Medulla oblongata (tissue), 1 donor: Measurements from ENCODE around the gene ARID5B.

ENCODE experiments used
- DNase-seq: peaks from one replicate; pipeline ENCODE4 v3.0.0-alpha.2; 2015; ENCODE audit errors: extremely low spot score

The ARID5B gene

DNA sequence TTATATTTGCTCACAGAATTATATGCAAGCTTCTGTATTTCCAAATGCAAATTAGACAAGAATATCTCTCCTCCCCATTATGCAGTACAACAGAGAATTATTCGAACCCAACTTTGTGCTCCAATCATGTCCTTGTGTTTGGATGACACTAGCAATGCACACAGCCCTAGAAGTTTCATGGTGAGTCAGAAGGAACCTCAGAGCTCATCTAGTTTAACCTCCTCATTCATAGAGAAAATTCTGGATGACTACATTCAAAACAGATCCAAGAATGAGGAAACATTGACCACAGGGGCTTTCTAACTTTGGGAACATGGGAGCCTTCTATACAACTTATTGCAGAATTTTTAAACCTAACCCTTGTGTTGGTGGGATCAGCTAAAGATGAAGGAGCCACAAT lies 12.8 kb upstream of the ARID5B start:
- no peak for DNase-seq

DNA sequence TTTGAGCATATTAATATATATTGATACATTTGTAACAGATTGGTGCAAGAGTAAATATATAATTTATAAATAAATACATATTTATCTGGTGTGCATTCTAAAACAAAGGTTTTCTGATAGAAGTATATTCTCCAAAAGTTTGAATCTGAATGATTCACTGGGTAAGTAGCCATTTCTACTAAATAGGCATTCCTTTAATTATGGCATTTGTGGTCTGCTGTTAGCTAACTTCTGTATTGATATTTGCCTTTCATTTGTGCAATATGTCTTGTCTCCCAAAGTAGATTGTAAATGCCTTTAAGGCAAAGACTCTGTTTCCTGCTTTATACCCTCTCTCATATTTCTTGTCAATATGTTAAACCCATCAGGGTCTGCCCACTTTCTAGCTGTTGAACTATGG lies 11.1 kb upstream of the ARID5B start:
- no peak for DNase-seq

DNA sequence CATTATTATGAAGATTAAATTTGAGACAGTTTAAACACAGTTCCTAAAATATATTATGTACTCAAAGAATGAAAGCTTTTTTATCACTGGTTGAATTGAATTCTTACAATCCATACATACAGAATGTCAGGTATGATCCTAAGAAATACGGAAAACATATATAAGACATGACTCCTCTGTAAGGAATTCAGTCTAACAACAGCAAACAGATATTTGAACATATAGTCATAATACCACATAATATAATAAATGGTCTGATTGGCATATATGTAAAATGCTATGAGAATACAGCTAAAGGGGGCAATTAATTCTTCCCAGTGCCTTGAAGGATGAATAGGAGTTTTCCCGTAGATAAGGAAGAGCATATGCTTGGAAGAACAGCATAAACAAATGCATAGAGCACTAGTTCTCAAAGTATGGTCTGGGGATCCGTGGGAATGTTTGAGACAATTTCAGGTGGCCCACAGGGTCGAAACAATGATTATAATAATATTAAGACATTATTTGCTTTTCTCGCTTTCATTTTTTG lies 10.6 kb upstream of the ARID5B start:
- no peak for DNase-seq

GRCh38 chr10:61891906-61892585 lies 9.5 kb upstream of the ARID5B start:
- no peak for DNase-seq

GRCh38 chr10:61892961-61893360 lies 8.5 kb upstream of the ARID5B start:
- DNase-seq = no peak

DNA sequence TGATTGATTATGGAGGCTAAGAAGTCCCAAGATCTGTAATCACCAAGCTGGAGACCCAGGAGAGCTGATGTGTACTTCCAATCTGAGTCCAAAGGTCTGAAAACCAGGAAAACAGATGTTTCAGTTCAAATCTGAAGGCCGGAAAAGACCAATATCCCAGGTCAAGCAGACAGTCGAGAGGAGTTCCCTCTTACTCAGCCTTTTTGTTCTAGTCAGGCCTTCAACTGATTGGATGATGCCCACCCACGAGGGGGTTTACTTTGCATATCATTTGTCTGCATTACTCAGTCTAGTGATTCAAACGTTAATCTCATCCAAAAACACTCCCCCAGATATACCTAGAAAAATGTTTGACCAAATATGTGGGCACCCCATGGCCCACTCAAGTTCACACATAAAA lies 7.4 kb upstream of the ARID5B start:
- no peak for DNase-seq

GRCh38 chr10:61895898-61896600 lies 5.5 kb upstream of the ARID5B start:
- no peak for DNase-seq

- peak; percentile 88 for DNase-seq
Observed at GRCh38 chr10:61896854-61897661, 4.4 kb upstream of the ARID5B start.

DNA sequence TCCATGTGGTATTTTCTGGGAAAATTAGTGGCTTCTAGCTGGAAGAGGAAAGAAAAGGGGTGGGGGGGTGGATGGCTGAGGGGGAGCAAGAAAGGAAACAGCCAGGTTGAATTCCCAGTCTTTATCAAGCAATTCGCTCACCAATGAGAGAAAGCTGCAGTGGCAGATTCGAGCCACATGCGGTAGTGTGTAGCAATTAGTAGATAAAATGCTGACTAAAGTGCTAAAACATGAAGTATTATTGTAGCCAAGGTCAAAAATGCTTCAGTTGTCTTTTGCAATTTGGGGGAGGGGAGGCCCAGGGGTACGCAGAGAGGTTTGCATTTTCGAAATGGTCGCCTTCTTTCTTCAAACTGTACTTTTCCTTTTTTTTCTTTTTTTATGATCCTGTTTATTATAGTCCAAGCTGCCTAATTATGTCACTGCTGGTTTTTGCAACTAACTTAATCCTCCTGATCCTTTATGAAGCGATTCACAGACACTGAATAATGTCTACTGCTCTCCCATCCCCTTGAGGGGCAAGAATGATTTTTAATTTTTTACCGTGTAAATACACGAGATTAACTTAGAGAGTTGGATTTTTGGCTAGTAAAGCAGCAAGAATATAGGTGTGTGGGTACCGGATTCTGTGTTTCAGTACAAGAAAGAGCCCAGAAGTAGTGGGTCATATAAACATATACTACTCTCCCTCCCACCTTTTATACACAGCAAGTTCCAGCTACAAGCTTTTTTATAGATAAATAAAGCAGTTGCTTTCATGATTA lies 3.6 kb upstream of the ARID5B start:
- DNase-seq = peak; percentile 70

- DNase-seq = no peak
Observed at GRCh38 chr10:61898435-61898778, 3.1 kb upstream of the ARID5B start.

GRCh38 chr10:61899069-61899531 lies 2.4 kb upstream of the ARID5B start:
- peak; percentile 18 for DNase-seq

GRCh38 chr10:61899663-61899996 lies 1.9 kb upstream of the ARID5B start:
- DNase-seq = no peak

GRCh38 chr10:61899997-61900828 lies 1.3 kb upstream of the ARID5B start:
- DNase-seq = peak; percentile 59

GRCh38 chr10:61901829-61902444 lies 438 bp downstream of the ARID5B start:
- no peak for DNase-seq

GRCh38 chr10:61902445-61903220 lies 1.1 kb downstream of the ARID5B start:
- peak; percentile 89 for DNase-seq

- DNase-seq = peak; percentile 56
Observed at GRCh38 chr10:61903221-61903927, 1.9 kb downstream of the ARID5B start.

GRCh38 chr10:61903928-61904344 lies 2.4 kb downstream of the ARID5B start:
- peak; percentile 27 for DNase-seq

DNA sequence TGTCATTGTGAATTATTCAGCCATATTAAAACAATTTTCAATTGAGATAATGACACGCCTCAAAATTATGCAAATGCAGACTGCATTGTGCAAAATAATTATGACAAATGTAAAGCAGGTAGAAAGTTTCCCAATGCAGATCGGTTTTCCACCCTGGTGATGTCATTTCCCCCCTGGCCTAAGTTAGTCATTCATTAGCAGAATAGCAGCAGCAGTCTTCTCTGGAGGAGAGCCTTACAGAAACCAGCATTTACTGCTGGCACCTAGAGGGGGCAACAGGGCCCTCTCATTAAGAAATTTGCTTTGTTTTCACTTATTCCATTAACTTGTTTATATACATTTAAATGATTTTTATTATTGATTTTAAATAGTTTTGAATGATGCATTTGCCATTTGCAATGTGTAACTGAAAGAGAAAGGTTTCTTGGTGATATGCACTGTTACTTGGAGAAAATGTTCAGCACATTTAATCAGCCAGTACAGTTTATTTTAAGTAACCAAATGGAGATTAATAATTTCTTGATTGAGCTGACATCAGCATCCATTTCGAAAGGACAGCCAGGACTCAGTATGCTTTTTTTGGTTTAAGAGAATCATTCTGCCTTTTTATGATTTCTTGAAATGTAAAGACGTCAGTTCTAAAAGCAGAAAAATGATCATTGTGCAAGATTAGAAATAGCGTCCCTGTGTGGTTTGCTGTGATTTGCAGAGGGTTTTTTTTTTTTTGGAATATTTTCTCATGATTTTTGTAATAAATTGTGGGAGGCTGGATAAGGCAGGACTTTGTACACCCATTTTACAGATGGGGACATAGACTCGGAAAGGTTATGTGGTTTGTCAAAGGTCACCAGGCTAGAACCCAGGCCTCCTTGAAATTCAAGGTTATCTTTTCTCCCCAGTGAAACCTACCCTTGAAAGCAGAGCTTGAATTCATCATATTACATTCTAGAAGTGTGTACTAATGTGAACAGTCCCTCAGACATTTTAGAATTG lies 3.5 kb downstream of the ARID5B start:
- DNase-seq = peak; percentile 49
